Lower lobe of right lung (tissue), 2 donors: ENCODE results near the gene NTHL1. TPM values are rescaled to one million over a fixed set of nuclear protein-coding genes. Genes with fewer than 3 reads are reported as not detected.

Source experiments
- ATAC-seq, 2 donors: fragments of 200-7000 bp; cut with Tn5 transposase; one replicate each; pipeline ENCODE4 v1.9.1; 2020 to 2022; ENCODE audit warnings: mild to moderate bottlenecking in 2 of 2, moderate library complexity in 2 of 2
- DNase-seq: peaks from one replicate; pipeline ENCODE4 v3.0.0-alpha.2; 2020
- H3K27ac ChIP-seq: fragments of 200-600 bp; one replicate; pipeline ENCODE4 v1.8.0; 2022
- H3K27me3 ChIP-seq: fragments of 200-600 bp; one replicate; pipeline ENCODE4 v1.8.0; 2022; ENCODE audit warnings: low read depth
- H3K36me3 ChIP-seq: fragments of 200-600 bp; one replicate; pipeline ENCODE4 v1.8.0; 2022; ENCODE audit warnings: mild to moderate bottlenecking
- H3K4me1 ChIP-seq: fragments of 200-600 bp; one replicate; pipeline ENCODE4 v1.8.0; 2022
- H3K4me3 ChIP-seq: fragments of 200-600 bp; one replicate; pipeline ENCODE4 v1.8.0; 2022; ENCODE audit warnings: mild to moderate bottlenecking
- H3K9me3 ChIP-seq: fragments of 200-600 bp; one replicate; pipeline ENCODE4 v1.8.0; 2022
- CTCF ChIP-seq: fragments of 200-600 bp; IDR thresholded peaks from one replicate; pipeline ENCODE4 v1.8.0; 2022; ENCODE audit warnings: antibody characterized with exemption, mild to moderate bottlenecking
- intact Hi-C: fragments of 100-400 bp; cut with DNase I; formaldehyde crosslinking; loops from one replicate; pipeline ENCODE4 v1.11.0; 2022
- total RNA-seq: library from RNA; stranded (reverse); fragmentation: NEBNext Ultra II Directional; extraction: Animal tissue kit (Norgen Biotek cat#: 25700); gene quantifications from one replicate; pipeline ENCODE4 v1.2.1, GENCODE V29; 2021
- donor health status: DM: no; HTN: yes; CAD: no; lungs with severe emphysema.

The NTHL1 gene
- total RNA-seq, 1 donor from 2014 or later, result 24.3 TPM

- Histone ChIP-seq H3K27ac (no peak overlapping the region), H3K36me3 (peaks cover 96% of the 10 kb centered on the region), H3K27me3 (no peaks in the 10 kb centered on the region), H3K4me3 (no peak overlapping the region), H3K4me1 (peaks cover 25% of the 10 kb centered on the region), H3K9me3 (no peaks in the 10 kb centered on the region)
- ATAC-seq (no peak), DNase-seq (no peak)
- intact Hi-C loops, result no loop called here
- TF ChIP-seq CTCF, result no peak
These were observed 38.6 kb upstream of the NTHL1 start for GRCh38 chr16:2086106-2086742.

GRCh38 chr16:2085669-2086068 lies 38.0 kb upstream of the NTHL1 start:
- H3K9me3 ChIP-seq, result no peaks in the 10 kb centered on the region
- no peaks in the 10 kb centered on the region for H3K27me3 ChIP-seq
- TF ChIP-seq CTCF, result no peak
- H3K4me3 ChIP-seq, result no peak overlapping the region
- no peak for ATAC-seq
- peaks cover 26% of the 10 kb centered on the region for H3K4me1 ChIP-seq
- intact Hi-C loops, result no loop called here
- no peak for DNase-seq
- peaks cover 99% of the 10 kb centered on the region for H3K36me3 ChIP-seq
- H3K27ac ChIP-seq, result no peak overlapping the region

- DNase-seq (no peak), ATAC-seq (no peak)
- H3K4me1 ChIP-seq, result peaks cover 26% of the 10 kb centered on the region
- no peaks in the 10 kb centered on the region for H3K9me3 ChIP-seq
- no peak for TF ChIP-seq CTCF
- H3K36me3 ChIP-seq, result peaks cover 99% of the 10 kb centered on the region
- no peaks in the 10 kb centered on the region for H3K27me3 ChIP-seq
- H3K4me3 ChIP-seq, result no peak overlapping the region
- intact Hi-C loops, result no loop called here
- H3K27ac ChIP-seq, result no peak overlapping the region
These were observed 37.4 kb upstream of the NTHL1 start for GRCh38 chr16:2084895-2085625.

GRCh38 chr16:2083876-2084780 lies 36.5 kb upstream of the NTHL1 start:
- TF ChIP-seq CTCF, result no peak
- Histone ChIP-seq H3K4me1 (peaks cover 26% of the 10 kb centered on the region), H3K27me3 (no peaks in the 10 kb centered on the region), H3K9me3 (no peaks in the 10 kb centered on the region), H3K27ac (no peak overlapping the region), H3K36me3 (peaks cover 99% of the 10 kb centered on the region), H3K4me3 (no peak overlapping the region)
- intact Hi-C loops, result no loop called here
- ATAC-seq (no peak), DNase-seq (no peak)

GRCh38 chr16:2083409-2083808 lies 35.8 kb upstream of the NTHL1 start:
- intact Hi-C loops, result no loop called here
- H3K27ac ChIP-seq, result peak overlapping the region; percentile 54
- H3K4me3 ChIP-seq, result no peak overlapping the region
- no peak for TF ChIP-seq CTCF
- H3K4me1 ChIP-seq, result peaks cover 26% of the 10 kb centered on the region
- DNase-seq, result no peak
- ATAC-seq, result no peak
- H3K9me3 ChIP-seq, result no peaks in the 10 kb centered on the region
- H3K27me3 ChIP-seq, result no peaks in the 10 kb centered on the region
- peaks cover 99% of the 10 kb centered on the region for H3K36me3 ChIP-seq
